HG02970 (cell line): ENCODE data around the gene CERS6.
"Not testable (repeated sequence)": the region's sequence is repeated elsewhere in the genome, so short reads cannot be mapped to it uniquely, and the experiment has no call there.

Experiments used
- ATAC-seq: cut with Tn5 transposase; IDR thresholded peaks from one replicate; pipeline ENCODE4 v1.9.1; 2021; ENCODE audit warnings: mild to moderate bottlenecking, moderate library complexity, moderate number of reproducible peaks; ENCODE audit not compliant: unreplicated experiment, low FRiP score

The CERS6 gene

GRCh38 chr2:168455645-168456520, at the start of gene CERS6:
CERS6 (plus strand) TSS chr2:168456272; CDS start chr2:168456449, 177 bp downstream.
- peak; percentile 92 for ATAC-seq

- ATAC-seq, result not testable (repeated sequence)
Observed at GRCh38 chr2:168412301-168412700, 43.8 kb upstream of the CERS6 start.

- not testable (repeated sequence) for ATAC-seq
Observed at GRCh38 chr2:168413101-168413500, 43.0 kb upstream of the CERS6 start.

DNA sequence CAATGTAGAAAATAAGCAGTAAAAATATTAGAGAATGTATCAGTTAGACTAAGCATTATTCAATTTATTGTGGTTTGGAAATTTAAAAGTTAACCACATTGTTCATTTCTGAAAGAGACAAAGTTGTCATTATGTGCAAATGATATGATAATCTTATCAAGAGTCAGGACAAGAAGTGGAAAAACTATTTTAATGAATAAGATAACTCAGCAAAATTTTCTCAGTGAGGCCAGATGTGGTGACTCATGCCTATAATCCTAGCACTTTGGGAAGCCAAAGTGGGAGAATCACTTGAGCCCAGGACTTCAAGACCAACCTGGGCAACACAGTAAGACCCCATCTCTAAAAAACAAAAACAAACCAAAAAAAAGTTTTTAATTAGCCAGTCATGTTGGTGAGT, 39.5 kb upstream of the CERS6 start:
- ATAC-seq, result no peak

DNA sequence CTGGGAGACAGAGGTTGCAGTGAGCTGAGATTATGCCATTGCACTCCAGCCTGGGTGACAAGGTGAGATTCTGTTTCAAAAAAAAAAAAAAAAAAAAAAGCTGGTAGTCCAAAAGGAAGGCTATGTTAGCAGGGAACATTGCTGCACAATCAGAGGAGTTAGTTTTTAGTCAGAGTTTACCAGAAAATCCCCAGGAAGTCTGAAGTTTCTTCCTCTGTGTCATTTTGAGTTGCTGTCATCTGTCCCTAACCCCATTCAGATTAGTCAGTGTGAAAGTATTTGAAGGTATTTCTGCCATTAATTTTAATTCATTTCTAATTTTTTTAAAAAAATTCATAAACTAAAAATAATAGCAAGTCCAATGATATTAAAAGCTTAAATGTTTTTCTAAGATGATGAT, 33.5 kb upstream of the CERS6 start:
- no peak for ATAC-seq

- ATAC-seq, result no peak
Observed at GRCh38 chr2:168424112-168424951, 31.7 kb upstream of the CERS6 start.

GRCh38 chr2:168424971-168425370, 31.1 kb upstream of the CERS6 start:
- ATAC-seq, result no peak

DNA sequence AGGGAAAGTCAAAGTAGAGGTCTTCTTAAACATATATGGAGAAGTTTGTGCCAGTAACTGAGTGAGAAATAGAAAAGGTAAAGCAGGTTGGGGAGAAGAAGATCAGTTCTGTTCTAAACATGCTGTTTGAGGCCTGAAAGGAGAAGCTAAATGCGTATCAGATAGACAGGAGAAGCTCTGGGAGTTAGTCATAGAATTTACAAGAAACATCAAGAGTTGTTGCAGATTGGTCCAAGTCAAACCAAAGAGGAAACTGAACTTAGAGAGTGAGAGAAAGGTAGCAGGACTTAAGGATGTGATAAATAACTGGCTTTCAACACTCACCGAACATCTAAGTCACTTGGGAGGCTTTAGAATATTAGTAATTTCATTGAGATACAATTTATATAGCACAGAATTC, 29.2 kb upstream of the CERS6 start:
- ATAC-seq, result no peak

DNA sequence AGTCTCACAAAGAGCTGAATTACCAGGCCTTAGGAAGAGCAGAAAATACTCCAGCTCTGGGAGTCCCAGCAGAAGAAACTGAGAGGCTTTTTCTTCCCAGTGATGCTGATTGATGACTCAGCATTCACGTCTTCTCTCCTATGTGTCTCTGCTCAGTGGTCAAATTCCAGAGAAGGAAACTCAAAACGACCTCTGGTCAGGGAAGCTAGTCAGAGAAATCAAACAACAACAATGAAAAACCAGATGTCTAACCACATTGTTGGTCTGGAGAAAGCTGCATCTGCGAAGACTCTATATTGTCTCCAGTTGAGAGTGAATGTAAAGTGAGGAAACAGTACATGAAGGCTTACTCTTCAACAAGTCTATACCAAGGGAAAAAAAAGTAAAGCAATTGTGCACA, 28.6 kb upstream of the CERS6 start:
- no peak for ATAC-seq

DNA sequence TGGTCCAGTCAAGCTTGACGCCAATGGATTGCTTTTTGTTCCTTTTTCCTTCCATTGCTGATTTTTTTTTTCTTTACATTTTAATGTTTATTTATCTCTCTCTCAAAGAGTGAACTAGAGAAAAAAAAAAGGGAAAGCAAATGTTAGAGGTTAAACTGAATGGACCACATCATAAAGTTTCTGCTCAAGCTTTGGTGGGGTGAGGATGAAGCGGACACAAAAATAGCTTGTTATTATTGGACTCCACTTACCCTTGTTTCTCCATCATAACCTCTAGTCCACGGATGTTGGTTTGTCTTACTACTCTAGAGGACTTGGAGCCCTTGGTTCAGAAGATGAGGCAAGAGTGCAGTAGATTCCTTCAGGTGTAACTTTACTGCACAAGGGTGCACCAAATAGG, 27.6 kb upstream of the CERS6 start:
- ATAC-seq, result no peak

GRCh38 chr2:168429988-168430387, 26.1 kb upstream of the CERS6 start:
- no peak for ATAC-seq

- ATAC-seq, result no peak
Observed at GRCh38 chr2:168430431-168430830, 25.6 kb upstream of the CERS6 start.

DNA sequence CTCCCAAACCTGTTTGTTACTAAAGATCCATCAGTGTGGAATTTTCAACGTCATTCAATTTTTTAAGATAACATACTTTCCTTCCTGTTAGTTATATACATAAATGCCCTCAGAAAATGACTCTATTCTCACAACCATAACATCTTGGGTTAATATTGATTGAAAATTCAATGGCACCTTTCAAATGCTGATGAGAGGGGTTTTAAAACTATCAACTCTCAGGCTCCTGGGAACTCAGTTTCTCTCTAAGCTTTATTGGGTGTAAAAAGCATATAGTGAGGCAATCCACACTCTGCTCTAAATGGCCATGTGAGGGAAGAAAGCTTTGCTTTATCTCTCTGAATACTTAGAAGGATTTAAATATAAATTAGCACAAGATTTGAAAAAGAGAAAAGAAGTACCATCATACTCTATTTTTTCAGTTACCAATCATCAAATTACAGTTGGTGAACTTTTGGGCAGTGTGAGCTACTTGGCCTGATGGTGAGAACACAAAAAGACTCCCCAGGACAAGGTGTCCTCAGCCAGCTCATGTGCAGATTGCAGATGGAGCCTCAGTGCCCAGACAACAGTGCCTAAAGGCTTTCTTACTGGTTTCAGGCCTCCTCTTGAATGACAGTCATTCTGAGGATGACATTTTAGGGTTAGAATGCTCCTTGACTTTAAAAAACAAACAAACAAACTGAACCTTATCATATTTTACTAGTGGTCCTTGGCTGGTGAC, 24.6 kb upstream of the CERS6 start:
- no peak for ATAC-seq

- ATAC-seq, result no peak
Observed at GRCh38 chr2:168432100-168432499, 24.0 kb upstream of the CERS6 start.

DNA sequence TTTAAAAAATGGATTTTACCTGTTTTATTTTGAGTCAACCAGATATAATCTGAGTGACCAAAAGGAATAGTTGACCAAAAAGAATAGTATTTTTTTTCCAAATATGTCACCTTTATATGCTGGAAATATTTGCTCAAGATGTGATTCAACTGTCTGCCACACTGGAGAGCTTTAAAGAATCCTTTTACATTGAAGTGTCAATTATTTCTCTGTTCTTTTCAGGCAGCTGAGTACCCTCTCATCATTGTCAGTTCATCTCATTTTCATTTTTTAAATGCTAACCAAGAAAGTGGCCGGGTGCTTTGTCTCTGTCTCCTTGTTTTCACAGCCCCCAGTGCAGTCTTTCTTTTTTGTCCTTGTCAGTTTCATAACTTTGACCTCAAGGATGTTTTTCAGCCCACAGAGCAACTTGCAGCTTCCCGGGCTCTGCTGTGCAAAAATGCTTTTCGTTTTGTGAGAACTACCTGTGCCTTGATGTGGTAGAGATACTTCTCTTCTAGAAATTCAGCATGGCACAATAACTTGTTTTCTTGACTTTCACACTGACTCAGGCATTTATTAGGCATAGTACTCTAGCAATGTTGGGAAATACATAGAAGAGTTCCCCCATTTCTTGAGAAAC, 23.4 kb upstream of the CERS6 start:
- no peak for ATAC-seq

DNA sequence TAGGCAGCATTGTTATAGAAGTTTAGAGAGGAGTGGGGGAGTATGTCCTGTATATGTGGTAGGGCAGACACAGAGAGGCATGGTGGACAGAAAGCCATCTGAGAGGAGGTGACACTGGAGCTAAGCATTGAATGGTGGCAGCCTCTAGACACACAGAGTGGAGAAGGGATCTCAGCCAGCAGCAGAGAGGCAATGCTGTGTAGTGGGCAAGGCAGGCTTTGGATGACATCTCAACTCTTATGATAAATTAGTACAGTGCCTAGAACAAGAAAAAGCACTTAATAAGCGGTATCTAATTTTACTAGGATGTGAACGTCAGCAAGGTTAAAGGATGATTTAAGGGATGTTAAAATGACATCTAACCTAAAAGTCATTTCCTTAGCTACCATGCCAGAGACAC, 22.5 kb upstream of the CERS6 start:
- no peak for ATAC-seq

DNA sequence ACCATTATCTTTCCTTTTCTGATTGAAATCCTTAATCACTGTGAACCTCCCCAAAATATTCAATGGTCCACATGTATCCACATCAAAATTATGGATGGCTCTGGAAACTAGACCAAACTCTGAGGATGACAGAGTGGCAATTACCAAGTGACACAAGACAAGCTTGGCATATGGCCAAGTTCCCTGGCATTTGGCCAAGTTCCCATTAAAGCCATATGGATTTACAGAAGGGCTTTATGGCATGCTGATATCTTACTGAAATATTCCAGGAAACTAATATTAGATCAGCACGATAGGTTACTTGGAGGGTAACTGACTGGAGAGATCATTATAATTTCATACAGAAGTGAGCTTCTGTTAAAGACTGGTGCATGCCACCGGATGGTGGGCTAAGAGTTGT, 21.9 kb upstream of the CERS6 start:
- ATAC-seq, result no peak

GRCh38 chr2:168436840-168437239, 19.2 kb upstream of the CERS6 start:
- no peak for ATAC-seq

DNA sequence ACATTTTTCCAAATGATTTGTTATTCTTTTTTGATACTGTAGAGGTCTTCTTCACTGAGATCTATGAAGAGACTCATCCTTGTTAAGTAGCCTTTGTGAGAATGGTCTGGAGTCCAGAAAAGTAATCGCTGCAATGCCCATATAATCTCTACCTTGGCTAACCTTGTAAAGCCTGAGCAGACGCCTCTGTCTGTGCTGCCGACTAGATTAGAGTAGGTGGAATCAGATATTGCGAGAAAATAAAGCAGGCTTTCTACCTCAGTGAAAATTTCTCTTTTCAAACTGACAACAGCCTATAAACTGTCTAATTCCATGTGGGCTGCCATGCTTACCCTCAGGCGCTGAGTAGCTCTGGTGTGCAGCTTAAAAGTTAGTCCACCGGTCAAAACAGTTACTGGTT, 17.5 kb upstream of the CERS6 start:
- ATAC-seq, result no peak

- no peak for ATAC-seq
Observed at GRCh38 chr2:168439536-168439935, 16.5 kb upstream of the CERS6 start.
